Activated naive CD8-positive, alpha-beta T cell (primary cell): ENCODE measurements around the gene SUCLG2.

Experiments
- H3K27ac Mint-ChIP-seq: one replicate; pipeline ENCODE4 v1.8.0; 2021; ENCODE audit warnings: mixed read lengths
- H3K27me3 Mint-ChIP-seq: one replicate; pipeline ENCODE4 v1.8.0; 2021; ENCODE audit warnings: mixed read lengths
- H3K36me3 Mint-ChIP-seq: one replicate; pipeline ENCODE4 v1.8.0; 2021; ENCODE audit warnings: mixed read lengths
- H3K4me1 Mint-ChIP-seq: one replicate; pipeline ENCODE4 v1.8.0; 2021; ENCODE audit warnings: low read depth, mixed read lengths
- H3K4me3 Mint-ChIP-seq: one replicate; pipeline ENCODE4 v1.8.0; 2021; ENCODE audit warnings: mild to moderate bottlenecking, mixed read lengths
- H3K9me3 Mint-ChIP-seq: one replicate; pipeline ENCODE4 v1.8.0; 2021; ENCODE audit warnings: low read depth, mixed read lengths

Gene SUCLG2

DNA sequence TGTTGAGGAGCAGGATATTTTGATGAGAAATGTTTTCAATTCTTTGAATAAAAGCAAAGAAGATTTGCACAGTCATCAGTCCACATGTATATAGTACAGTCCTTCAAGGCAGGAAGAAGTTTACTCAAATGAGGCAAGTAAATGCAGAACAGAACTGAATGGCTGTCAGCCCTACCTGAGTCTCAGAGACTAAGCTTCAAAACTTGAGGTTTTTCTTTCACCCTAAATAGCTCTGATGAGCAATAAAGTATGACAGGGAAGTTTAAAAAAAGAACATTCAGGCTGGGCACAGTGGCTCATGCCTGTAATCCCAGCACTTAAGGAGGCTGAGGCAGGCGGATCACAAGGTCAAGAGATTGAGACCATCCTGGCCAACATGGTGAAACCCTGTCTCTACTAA, 232.5 kb downstream of the SUCLG2 start:
- H3K27ac Mint-ChIP-seq = no peak overlapping the region
- no peak overlapping the region for H3K4me3 Mint-ChIP-seq
- no peaks in the 10 kb centered on the region for H3K27me3 Mint-ChIP-seq
- peaks cover 20% of the 10 kb centered on the region for H3K9me3 Mint-ChIP-seq
- peaks cover 2% of the 10 kb centered on the region for H3K4me1 Mint-ChIP-seq
- H3K36me3 Mint-ChIP-seq = peaks cover 63% of the 10 kb centered on the region

GRCh38 chr3:67419779-67420178, 234.6 kb downstream of the SUCLG2 start:
- H3K27ac Mint-ChIP-seq = no peak overlapping the region
- peaks cover 20% of the 10 kb centered on the region for H3K9me3 Mint-ChIP-seq
- H3K27me3 Mint-ChIP-seq = no peaks in the 10 kb centered on the region
- no peak overlapping the region for H3K4me3 Mint-ChIP-seq
- peaks cover 68% of the 10 kb centered on the region for H3K36me3 Mint-ChIP-seq
- H3K4me1 Mint-ChIP-seq = peaks cover 4% of the 10 kb centered on the region

- Mint-ChIP-seq H3K9me3 (peaks cover 20% of the 10 kb centered on the region), H3K4me3 (no peak overlapping the region)
Measured at GRCh38 chr3:67419218-67419529, 235.2 kb downstream of the SUCLG2 start.

DNA sequence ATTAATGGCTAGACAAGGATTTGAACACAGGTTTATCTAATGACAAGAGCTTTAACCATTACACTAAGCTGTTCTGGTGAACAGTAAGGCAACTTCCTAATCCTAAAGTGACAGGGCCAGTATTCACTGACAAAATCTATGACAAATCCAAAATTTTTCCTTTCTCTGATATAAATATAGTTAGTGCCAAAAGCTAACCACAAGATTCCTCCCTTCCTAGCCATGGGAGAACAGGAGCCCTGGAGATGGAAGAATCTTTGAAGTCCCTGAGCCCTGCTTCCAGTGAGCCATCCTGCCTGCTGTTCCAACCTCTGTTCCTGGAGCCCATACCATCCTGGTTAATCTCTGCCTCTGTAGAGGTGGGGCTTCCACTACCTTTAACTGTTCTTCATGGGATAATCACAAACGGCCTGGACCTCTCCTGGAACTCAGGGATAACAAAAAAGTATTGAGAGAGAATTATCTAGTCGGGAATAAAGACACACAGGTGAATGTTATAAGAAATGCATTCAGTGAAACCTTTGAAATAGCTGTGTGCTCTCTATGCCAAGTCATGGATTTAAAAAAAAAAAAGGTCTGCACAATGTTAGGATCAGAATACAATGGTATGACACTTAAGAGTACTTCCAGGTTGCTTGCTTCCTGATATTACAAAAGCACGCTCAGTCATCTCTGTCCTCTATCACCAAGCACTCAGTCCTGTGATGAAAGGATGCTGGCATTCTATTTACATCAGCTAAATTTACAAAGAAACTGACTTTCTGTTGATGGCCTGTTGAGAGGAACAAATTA, 235.8 kb downstream of the SUCLG2 start:
- Mint-ChIP-seq H3K27me3 (no peaks in the 10 kb centered on the region), H3K27ac (no peak overlapping the region), H3K36me3 (peaks cover 63% of the 10 kb centered on the region), H3K4me3 (no peak overlapping the region), H3K4me1 (peaks cover 4% of the 10 kb centered on the region), H3K9me3 (peaks cover 20% of the 10 kb centered on the region)

More at GRCh38 chr3:67419218-67419529, 235.2 kb downstream of the SUCLG2 start:
- H3K27me3 Mint-ChIP-seq = no peaks in the 10 kb centered on the region
- H3K27ac Mint-ChIP-seq = no peak overlapping the region
- peaks cover 4% of the 10 kb centered on the region for H3K4me1 Mint-ChIP-seq
- H3K36me3 Mint-ChIP-seq = peaks cover 64% of the 10 kb centered on the region

- Mint-ChIP-seq H3K4me3 (no peak overlapping the region), H3K27me3 (no peaks in the 10 kb centered on the region), H3K4me1 (peaks cover 4% of the 10 kb centered on the region), H3K36me3 (peaks cover 51% of the 10 kb centered on the region), H3K9me3 (peaks cover 15% of the 10 kb centered on the region), H3K27ac (no peak overlapping the region)
Measured at GRCh38 chr3:67416703-67417102, 237.7 kb downstream of the SUCLG2 start.

DNA sequence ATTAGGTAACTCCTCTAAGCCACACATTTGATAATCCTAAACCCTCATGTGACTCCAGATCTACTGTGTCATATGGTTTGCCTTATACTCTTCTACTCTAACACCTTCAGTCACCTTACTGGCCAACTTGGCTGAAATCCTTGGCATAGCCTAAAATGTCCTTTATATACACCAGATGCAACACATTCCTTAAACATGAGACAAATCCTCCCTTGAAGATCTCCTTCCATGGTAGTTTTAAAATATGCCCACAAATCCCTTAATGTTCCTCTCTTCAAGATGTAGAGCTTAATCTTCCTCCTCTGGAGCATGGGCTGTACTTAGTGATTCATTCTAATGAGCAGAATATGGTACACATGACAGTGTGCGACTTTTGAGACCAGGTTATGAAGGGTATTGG, 238.9 kb downstream of the SUCLG2 start:
- no peak overlapping the region for H3K4me3 Mint-ChIP-seq
- no peaks in the 10 kb centered on the region for H3K27me3 Mint-ChIP-seq
- H3K36me3 Mint-ChIP-seq = peaks cover 45% of the 10 kb centered on the region
- peaks cover 6% of the 10 kb centered on the region for H3K9me3 Mint-ChIP-seq
- H3K4me1 Mint-ChIP-seq = peaks cover 8% of the 10 kb centered on the region
- no peak overlapping the region for H3K27ac Mint-ChIP-seq

GRCh38 chr3:67414740-67415139, 239.7 kb downstream of the SUCLG2 start:
- peaks cover 40% of the 10 kb centered on the region for H3K36me3 Mint-ChIP-seq
- H3K27me3 Mint-ChIP-seq = no peaks in the 10 kb centered on the region
- H3K4me3 Mint-ChIP-seq = no peak overlapping the region
- no peaks in the 10 kb centered on the region for H3K9me3 Mint-ChIP-seq
- no peak overlapping the region for H3K27ac Mint-ChIP-seq
- peaks cover 8% of the 10 kb centered on the region for H3K4me1 Mint-ChIP-seq

DNA sequence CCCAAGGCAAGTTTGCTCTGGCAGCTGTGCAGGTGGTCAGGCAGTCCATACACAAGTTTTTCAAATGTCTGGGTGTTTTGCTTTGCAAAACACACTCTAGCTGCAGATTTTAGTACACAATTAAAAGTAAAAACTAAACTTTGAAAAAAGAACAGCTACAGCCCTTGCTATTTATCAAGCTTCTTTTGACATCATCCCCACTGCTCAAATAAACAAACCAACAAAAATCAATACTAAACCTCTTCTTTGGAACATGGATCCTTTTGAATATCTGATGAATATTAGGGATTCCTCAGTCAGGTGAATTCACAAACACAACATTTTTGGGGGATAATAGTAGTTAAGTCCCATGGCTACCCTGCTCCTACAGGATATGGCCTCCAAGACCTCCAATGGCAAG, 249.2 kb downstream of the SUCLG2 start:
- no peaks in the 10 kb centered on the region for H3K27me3 Mint-ChIP-seq
- peaks cover 3% of the 10 kb centered on the region for H3K4me1 Mint-ChIP-seq
- no peak overlapping the region for H3K4me3 Mint-ChIP-seq
- H3K9me3 Mint-ChIP-seq = no peaks in the 10 kb centered on the region
- peaks cover 48% of the 10 kb centered on the region for H3K36me3 Mint-ChIP-seq
- H3K27ac Mint-ChIP-seq = peak overlapping the region; percentile 8

DNA sequence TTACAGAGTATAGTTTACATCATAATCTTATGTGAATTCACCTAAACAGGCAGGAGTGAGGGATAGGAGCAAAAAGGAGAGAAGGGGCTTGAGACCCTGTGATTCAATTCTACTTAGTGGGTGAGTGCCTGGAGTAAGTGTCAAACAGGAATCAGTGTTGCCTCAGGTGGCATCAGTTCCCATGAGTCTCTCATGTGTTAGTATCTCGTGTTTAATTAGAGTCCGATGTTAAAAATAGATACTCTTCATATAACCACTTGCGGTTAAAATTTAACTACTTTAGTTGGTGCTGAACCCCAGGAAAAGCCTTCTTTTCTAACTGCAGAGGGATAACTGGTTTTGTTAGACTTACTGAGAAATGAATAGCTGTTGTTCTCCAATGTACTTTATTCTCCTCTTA, 251.5 kb downstream of the SUCLG2 start:
- Mint-ChIP-seq H3K27me3 (no peaks in the 10 kb centered on the region), H3K9me3 (no peaks in the 10 kb centered on the region), H3K4me1 (peaks cover 3% of the 10 kb centered on the region), H3K36me3 (peaks cover 44% of the 10 kb centered on the region), H3K4me3 (no peak overlapping the region), H3K27ac (no peak overlapping the region)

DNA sequence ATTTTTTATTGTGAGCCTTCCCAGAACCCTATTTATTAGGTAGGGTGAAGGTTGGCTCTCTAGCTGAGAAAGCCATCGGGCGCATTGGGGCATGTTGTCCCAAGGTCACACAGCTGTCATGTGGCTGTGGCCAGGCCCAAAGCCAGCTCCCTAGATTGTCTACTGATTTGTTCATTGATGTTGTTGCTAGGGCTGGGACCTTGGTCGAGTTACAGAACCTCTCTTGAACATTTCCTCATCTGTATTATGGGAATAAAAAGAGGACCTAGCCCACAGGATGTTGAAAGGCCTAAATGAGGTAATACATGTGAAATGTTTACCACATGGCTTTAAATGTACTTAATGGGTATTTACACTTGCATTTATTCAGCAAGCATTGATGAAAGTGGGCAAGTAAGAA, 252.5 kb downstream of the SUCLG2 start:
- no peaks in the 10 kb centered on the region for H3K27me3 Mint-ChIP-seq
- H3K4me1 Mint-ChIP-seq = peaks cover 3% of the 10 kb centered on the region
- H3K9me3 Mint-ChIP-seq = no peaks in the 10 kb centered on the region
- H3K36me3 Mint-ChIP-seq = peaks cover 39% of the 10 kb centered on the region
- no peak overlapping the region for H3K4me3 Mint-ChIP-seq
- no peak overlapping the region for H3K27ac Mint-ChIP-seq

DNA sequence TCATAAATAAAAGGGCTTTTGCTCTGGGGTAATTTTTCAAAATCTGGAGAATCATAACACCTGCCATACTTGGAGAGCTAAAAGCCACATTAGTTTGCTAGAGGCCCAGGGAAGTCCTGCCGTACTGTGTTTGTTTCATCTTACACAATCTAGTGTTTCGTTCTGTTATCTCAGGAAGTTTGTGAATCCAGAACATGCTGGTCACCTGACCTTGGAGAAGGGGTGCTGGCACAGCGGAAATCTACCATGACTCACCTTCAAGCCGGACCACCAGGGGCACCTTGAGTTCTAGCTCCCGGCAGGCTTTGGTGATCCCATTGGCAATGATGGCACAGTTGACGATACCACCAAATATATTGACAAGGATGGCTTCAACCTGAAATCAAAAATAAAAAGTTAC, 253.9 kb downstream of the SUCLG2 start:
- no peak overlapping the region for H3K4me3 Mint-ChIP-seq
- H3K36me3 Mint-ChIP-seq = peaks cover 34% of the 10 kb centered on the region
- H3K27me3 Mint-ChIP-seq = no peaks in the 10 kb centered on the region

GRCh38 chr3:67389176-67389575, 265.2 kb downstream of the SUCLG2 start:
- H3K9me3 Mint-ChIP-seq = peaks cover 9% of the 10 kb centered on the region
- peaks cover 29% of the 10 kb centered on the region for H3K4me1 Mint-ChIP-seq
- H3K36me3 Mint-ChIP-seq = peaks cover 49% of the 10 kb centered on the region
- no peak overlapping the region for H3K4me3 Mint-ChIP-seq
- no peak overlapping the region for H3K27ac Mint-ChIP-seq
- no peaks in the 10 kb centered on the region for H3K27me3 Mint-ChIP-seq

More for the DNA sequence above, 253.9 kb downstream of the SUCLG2 start:
- Mint-ChIP-seq H3K4me1 (peaks cover 3% of the 10 kb centered on the region), H3K9me3 (no peaks in the 10 kb centered on the region), H3K27ac (no peak overlapping the region)

DNA sequence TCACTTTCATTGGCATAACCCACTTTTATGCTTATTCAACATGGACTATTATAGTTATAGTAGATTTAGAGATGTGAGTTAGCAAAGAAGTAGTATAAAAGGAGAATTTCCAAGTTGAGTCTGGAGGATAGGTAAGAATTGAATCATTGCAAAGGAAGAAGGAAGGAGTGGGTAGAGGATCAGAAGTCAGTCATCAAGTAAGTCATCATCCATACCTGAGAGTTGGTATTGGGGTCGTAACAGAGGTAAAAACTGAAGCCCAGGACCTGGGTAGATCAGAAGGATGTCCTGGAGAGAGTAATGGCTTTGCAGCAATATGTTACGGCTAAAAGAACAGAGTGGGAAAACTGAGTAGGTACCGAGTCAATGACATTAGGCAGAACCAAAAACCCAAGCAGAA, 265.7 kb downstream of the SUCLG2 start:
- Mint-ChIP-seq H3K4me3 (no peak overlapping the region), H3K4me1 (peaks cover 29% of the 10 kb centered on the region), H3K9me3 (peaks cover 9% of the 10 kb centered on the region), H3K27ac (peak overlapping the region; percentile 52), H3K36me3 (peaks cover 49% of the 10 kb centered on the region), H3K27me3 (no peaks in the 10 kb centered on the region)

- H3K36me3 Mint-ChIP-seq = peaks cover 38% of the 10 kb centered on the region
- peaks cover 29% of the 10 kb centered on the region for H3K4me1 Mint-ChIP-seq
- H3K27ac Mint-ChIP-seq = peak overlapping the region; percentile 88
- peak overlapping the region; percentile 15 for H3K4me3 Mint-ChIP-seq
- H3K27me3 Mint-ChIP-seq = no peaks in the 10 kb centered on the region
- H3K9me3 Mint-ChIP-seq = peaks cover 9% of the 10 kb centered on the region
Measured at GRCh38 chr3:67386451-67386850, 268.0 kb downstream of the SUCLG2 start.

DNA sequence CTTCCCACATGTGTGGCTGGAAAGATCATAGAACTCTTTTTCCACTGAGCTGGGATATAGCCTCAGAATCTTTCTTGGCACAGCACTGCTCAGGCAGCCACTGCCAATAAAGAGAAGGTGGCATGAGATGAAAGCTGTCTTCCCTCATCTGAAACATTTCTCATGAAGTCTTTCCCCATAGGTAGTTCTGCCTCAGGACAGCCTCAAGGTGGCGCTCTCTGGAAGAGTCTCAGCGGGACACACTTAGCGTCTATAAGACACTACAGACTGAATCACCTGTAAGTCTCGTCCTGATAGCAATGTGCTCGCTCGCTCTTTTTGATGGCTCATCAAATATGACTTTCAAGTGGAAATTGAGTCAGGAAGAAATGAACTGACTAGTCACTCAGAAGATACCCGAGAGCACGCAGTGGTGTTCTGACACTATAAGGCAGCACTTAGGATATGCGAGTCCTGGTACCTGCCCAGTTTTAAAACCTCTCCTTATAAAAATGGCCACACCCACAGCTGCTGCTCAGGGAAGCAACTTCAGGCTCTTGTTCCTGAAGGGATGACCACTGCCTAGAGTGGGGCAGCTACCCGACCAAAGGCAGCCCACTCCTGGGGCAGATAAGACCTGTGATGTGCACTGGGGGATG, 269.5 kb downstream of the SUCLG2 start:
- peak overlapping the region; percentile 80 for H3K27ac Mint-ChIP-seq
- peaks cover 33% of the 10 kb centered on the region for H3K36me3 Mint-ChIP-seq
- H3K4me1 Mint-ChIP-seq = peaks cover 29% of the 10 kb centered on the region

DNA sequence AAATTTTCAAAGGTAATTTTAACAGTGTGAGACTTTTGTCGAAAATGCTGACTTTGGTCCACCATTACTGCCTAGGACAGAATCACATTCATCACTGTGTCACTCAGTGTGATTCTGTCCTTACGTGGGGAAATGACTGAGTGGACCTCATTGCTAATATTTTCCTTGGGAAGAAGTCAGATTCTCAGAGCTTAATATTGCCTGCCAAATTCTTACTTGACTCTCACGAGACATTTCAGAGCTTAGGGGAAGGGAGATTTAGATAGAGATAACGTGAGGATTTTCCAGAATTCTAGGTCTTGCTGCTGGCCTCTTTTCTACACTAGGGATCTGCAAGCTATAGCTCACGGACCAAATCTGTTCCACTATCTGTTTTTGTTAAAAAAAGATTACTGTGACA, 270.4 kb downstream of the SUCLG2 start:
- H3K4me1 Mint-ChIP-seq = peaks cover 26% of the 10 kb centered on the region

More for the DNA sequence above, 269.5 kb downstream of the SUCLG2 start:
- Mint-ChIP-seq H3K27me3 (no peaks in the 10 kb centered on the region), H3K9me3 (peaks cover 9% of the 10 kb centered on the region), H3K4me3 (no peak overlapping the region)

More for the DNA sequence above, 270.4 kb downstream of the SUCLG2 start:
- Mint-ChIP-seq H3K4me3 (no peak overlapping the region), H3K9me3 (peaks cover 9% of the 10 kb centered on the region), H3K27ac (no peak overlapping the region), H3K36me3 (peaks cover 31% of the 10 kb centered on the region), H3K27me3 (no peaks in the 10 kb centered on the region)
